ENCODE data around the gene SAXO2.
"Not testable (repeated sequence)": the region's sequence is repeated elsewhere in the genome, so short reads cannot be mapped to it uniquely, and the experiment has no call there.

SAXO2 gene, protein sequence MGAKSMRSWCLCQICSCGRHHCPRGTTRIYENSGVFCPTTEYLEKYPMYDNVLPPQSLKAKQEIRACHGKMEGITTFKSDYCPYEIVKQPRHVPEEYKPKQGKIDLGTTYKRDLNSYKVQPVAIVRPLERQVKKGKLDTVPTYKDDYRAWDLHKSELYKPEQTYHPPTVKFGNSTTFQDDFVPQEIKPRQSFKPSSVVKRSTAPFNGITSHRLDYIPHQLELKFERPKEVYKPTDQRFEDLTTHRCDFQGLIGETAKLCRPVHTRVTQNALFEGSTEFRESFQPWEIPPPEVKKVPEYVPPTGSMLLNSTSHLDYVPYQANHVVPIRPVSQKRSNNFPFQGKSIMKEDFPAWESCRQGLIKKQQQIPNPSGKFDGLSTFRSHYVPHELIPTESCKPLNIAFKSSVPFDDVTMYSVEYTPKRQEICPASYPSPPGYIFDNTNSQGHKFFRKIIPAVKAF

DNA sequence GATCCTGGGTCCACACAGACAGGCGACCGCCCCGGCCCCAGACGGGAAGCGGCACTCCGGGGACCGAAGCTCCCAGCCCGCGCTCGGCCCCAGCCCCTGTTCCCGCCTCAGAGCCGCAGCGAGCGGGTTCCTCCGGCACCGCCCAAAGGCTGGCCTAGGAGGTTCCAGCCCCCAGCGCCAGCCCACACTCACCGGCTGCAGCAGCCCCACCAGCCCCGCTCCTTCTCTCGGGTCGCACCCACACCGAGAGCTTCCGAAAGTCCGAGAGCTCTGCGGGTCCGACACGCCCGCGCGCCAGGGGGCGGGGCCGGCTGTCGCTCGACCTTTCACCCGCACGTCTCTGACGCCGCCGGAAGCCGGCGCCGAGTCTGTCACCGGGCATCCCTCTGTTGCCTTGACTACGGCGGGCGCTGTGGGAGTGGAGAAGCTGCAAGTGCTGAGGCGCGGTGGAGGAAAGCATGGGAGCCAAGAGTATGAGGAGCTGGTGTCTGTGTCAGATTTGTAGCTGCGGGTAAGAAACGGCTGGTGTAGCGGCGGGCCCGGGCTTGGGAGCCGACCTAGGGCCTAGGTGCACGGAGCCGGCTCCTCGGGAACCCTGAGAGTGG lies at the start of gene SAXO2, which contains the start of gene EFL1:
Gene SAXO2, plus strand, starts transcription at position 397 of the 605 bp plus-strand sequence. Its CDS starts 62 bp downstream, at position 459.
Gene EFL1, minus strand, starts transcription at position 313 of the 605 bp plus-strand sequence. CDS start 956 bp downstream, outside the sequence.
- DNase-seq (ENCODE audit: low read depth in 2 of 2): peak; percentile 77 to 85

DNA sequence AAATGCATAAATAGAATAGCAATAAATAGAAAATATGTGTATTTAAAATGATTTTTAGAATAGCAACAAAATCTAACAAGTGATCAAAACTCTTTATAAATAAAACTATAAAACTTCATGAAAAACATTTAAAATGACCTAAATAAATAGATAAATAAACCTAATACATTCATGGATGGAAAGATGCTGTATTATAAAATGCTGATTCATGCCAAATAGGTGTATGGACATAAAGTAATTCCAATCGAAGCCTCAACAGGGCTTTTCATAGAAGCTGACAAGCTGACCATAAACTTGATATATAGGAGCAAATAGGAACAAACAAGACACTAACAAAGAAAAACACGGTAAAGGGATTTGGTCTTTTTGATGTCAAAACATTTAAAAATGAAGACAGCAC lies 46.5 kb upstream of the SAXO2 start:
- DNase-seq (ENCODE audit: low read depth in 2 of 2): not testable (repeated sequence)

DNA sequence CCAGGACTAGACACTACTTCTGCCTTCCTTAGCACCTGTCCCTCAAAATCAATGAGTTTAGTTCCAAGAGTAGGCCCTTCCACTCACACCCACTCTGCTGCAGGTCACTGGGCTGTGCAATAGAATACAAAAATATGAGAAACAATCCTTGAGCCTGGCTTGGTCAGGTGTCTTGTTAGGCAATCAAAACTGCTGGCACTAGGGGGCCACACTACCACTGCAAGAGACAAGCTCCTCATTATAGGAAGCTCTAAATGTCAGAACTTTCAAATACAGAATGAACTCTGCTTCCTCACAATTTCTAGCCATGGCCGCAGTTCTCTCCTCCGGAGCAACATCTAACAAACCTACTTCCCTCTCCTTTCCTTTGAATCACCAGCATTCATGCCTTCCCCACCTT lies 41.1 kb upstream of the SAXO2 start:
- not testable (repeated sequence) for DNase-seq (ENCODE audit: low read depth in 2 of 2)

DNA sequence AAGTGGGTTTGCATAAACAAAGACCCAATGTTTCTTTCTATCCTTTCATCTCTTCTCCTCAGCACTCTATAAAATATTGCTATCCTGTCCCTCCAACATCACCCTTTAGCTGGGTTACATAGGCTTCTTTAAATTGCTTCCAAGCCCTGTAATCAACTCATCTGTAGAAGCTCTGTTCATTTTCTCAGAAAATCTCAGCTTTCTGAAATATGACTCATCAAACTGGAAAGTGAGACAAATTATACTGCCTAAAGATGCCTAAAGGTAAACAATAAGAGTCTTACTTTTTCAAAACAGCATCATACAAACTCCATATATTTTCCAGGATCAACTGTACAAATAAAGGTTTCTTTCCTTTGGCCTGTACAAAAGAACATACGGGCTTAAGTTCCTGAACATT lies 33.9 kb upstream of the SAXO2 start:
- no peak for DNase-seq (ENCODE audit: low read depth in 2 of 2)

DNA sequence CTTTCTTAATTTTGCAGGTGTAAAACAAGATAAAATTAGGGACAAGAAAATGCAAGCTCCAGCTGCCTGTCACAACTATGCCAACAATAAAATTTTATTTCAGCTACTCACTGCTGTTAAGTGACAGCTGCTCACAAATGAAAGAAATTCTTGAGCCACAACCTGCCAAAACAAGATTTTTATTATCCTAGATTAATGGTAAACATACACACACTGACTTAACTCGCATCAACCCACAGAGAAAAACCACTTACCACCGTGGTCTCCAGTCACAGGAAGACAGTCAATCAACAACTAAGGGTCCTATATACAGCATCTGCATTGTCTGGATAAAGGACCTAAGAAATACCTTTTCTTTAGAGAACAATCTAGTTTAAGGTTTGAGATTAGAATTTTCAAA lies 31.4 kb upstream of the SAXO2 start:
- no peak for DNase-seq (ENCODE audit: low read depth in 2 of 2)

DNA sequence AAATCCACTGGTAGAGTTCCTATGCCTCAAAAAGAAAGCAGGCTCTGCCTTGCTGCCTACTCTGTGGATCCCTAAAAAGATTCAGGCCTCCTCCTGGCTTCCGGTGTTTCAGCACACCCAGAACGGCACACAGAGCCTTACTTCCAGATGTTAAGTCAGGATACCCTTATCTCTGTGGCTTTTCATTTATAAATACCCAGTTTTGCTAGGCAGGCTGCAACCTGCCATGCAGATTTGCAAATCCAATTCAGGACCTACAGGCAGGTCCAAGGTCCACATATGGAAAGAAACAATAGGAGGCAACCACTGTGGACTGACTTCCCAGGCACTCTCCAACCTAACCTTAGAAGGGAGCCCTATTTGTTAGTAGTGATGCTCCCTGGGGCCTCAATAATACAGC lies 30.8 kb upstream of the SAXO2 start:
- DNase-seq (ENCODE audit: low read depth in 2 of 2): no peak

DNA sequence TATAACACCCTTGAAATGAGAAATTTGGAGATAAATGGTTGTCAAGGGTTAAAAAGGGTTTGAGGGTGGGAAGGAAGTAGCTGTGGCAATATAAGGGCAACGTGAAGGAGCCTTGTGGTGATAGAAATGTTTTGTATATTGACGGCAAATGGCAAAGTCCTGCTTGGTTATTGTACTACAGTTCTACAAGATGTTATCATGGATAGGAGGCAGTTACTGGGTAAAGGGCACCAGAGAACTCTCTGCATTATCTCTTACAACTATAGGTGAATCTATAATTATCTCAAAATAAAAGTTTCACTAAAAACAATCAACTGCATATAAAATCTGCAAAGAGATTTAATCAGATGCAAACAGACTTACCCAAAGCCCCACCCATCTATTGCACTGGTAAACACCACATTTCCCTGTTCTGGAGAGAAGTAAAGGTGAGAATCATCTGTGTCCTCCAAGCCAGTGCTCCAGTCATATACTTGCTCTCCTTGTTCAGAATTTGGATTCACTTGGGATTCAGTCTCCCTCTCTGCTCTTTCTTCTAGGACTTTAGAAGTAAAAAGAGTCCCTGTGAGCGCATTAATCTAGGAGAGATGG lies 24.6 kb upstream of the SAXO2 start:
- DNase-seq (ENCODE audit: low read depth in 2 of 2): not testable (repeated sequence)

DNA sequence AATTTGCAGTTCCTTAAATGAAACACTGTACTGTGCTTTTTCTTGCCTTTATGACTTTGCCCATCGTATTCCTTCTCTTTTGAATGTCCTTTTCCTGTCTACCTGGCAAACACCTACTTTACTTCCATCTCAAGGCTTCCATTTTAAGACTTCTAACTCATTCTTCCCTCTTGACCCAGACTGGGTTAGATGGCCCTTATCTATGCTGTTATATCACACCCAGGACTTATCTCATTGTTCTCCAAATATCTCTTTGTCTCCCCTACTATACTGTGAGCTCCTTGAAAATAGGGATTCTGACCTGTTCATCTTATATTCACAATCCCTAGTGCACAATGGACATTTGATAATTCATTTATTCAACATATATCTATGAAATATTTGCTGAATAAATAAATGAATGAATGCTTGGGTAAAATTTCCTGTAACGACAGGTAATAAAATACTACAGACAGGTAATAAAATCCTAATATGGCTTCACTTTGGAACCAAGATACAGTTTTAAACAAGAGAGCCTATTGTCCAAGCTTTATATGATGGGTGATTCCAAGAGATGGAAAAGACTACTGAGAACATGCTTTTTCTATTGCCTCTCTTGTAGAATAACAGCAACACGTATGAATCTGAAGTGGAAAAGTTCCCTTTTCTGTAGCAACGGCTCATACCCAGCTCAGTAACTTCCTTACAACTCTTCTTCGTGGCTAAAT lies 22.8 kb upstream of the SAXO2 start:
- no peak for DNase-seq (ENCODE audit: low read depth in 2 of 2)

DNA sequence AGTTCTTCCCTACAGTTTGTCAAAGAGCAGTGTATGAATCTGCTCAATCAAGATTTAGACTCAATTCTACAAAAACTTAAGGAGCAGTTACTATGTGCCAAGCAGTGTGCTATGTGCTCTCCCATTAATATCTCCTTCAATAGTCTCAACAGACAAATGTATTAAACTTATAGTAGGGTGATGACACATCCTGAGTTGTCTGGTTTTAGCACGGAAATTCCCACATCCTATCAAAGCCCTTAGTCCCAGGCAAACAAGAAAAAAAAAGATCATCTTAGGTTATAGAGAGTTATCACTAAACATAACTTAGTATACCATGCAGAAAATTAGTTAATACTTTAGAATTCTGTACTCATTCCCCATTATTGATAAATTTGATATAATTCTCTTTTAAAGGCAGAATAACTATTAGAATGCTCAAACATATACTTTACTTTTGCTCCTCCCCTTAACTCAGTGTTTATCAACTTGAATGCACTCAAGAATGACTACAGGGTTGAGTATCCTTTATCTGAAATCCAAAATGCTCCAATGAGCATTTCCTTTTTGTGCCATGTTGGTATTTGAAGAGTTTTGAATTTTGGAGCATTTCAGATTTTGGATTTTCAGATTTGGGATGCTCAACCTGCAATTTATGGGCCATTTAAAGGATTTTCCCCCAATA lies 20.6 kb upstream of the SAXO2 start:
- not testable (repeated sequence) for DNase-seq (ENCODE audit: low read depth in 2 of 2)

DNA sequence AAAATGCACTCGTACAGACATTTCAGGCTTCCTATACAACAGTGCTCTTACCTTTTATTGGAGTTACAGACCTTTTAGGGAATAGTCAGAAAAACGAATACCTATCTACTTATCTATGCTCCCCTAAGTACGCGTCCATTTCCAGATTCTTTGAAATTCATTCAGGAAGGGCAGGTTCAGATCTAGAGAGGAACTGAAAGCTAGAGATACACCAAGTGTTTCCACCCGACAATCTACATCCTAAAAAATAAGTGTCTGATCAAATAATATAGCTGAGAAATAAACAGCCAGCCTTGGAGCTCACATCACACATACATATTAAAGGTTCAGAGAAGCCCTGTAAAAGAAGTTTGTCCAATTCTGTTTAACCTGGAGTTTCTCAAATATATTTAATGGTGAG lies 19.0 kb upstream of the SAXO2 start:
- DNase-seq (ENCODE audit: low read depth in 2 of 2): not testable (repeated sequence)

DNA sequence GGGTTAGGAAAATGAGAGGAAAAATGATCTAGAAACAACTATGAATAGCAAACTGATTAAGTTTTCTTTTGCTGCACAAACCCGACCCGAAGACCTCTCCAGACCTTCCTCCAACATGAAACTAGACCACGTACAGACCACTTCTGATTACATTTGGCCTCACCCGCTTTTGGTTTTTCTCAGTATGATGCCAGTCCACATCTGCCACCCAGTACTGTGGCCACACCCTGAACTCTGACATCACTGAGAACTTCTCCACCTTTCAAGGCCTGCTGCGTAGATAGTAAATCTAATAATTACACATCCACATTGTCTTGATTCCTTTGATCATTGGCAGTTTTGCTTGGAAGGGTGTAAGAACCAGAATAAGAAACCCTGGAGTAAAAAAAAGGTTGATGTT lies 16.7 kb upstream of the SAXO2 start:
- DNase-seq (ENCODE audit: low read depth in 2 of 2): not testable (repeated sequence)

DNA sequence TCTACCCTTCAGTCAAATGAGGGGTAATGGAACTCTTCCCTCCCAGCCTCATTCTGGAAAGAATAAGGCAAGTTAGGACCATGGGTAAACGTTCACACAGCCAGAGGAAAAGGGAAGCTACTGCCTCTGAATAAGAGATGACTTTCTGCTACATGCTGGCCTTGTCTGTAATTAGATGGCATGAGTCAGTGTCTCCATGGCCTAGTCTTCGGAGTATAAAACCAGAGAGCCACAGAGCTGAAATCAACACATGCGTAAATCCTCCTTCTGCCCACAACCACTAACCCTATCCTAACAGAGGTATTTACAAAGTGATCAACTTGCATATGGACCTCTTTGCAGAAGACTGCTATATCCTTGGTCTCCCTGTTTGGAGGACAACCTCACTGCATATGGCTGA lies 14.4 kb upstream of the SAXO2 start:
- DNase-seq (ENCODE audit: low read depth in 2 of 2): not testable (repeated sequence)

DNA sequence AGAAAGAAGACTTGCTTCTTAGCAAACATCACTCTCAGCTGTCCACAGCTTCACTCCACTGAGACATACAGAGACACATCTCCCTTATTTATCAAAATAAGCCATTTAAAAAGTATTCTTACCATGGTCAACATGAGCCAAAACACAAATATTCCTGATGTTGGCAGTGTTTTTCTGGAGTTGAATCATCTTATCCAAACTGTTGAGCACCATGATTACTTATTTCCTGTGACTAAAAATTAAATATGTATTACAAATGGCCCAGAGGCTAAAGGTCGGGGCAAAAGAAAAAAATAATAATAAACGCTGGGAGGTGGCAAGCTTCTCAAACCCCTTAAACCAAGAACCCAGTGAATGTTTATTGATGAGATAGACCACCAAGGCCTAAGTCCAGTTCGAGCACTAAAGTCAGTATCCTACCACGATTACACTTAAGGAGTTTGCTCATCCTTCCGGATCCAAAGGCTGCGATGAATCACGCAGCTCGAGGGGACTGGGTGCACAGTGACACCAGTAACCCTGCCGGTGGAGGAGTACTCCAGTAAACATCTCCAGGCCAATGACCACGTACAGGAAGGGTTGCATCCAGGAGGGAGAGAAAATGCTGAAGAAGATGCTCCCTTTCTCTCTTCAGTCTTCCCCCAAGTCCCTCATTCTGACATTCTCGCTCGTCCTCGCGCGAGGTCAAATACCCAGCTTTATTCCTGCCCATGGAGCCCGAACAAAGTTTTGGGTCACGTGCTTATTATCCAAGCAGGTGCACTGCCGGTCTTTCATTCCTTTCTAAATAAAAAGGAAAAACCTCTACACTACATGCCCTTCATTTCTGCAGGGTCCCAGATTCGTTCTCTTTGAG lies 824 bp upstream of the SAXO2 start:
- DNase-seq (ENCODE audit: low read depth in 2 of 2): peak in 1 of 2 donors; percentile 0

DNA sequence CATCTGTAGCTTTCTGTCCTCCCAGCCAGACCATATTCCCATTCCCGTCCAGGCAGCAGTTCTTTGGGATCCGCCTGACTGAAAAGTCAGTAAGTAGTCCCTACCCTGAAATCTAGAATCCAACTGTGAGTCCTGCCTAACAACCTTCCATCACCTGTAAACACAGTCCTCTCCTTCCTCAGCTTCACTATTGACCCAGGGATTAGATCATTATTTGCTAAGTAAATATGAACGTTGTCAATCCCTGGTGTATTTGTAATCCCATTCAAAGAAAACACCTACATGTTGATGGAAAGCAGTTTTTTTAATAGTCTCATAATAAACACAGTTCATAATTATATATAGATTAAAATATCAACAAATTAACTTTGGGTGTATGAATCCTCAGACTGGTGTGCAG lies 732 bp downstream of the SAXO2 start:
- DNase-seq (ENCODE audit: low read depth in 2 of 2): no peak

DNA sequence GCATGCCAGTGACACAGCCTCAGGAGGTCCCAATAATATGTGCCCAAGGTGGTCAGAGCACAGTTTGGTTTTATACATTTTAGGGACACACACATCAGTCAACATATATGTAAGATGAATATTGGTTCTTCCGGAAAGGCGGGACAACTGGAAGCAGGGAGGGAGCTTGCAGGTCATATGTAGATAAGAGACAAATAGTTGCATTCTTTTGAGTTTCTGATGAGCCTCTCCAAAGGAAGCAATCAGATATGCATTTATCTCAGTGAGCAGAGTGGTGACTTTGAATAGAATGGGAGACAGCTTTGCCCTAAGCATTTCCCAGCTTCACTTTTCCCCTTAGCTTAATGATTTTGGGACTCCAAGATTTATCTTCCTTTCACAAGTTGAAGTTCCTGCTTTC lies 4.5 kb downstream of the SAXO2 start:
- DNase-seq (ENCODE audit: low read depth in 2 of 2): not testable (repeated sequence)

DNA sequence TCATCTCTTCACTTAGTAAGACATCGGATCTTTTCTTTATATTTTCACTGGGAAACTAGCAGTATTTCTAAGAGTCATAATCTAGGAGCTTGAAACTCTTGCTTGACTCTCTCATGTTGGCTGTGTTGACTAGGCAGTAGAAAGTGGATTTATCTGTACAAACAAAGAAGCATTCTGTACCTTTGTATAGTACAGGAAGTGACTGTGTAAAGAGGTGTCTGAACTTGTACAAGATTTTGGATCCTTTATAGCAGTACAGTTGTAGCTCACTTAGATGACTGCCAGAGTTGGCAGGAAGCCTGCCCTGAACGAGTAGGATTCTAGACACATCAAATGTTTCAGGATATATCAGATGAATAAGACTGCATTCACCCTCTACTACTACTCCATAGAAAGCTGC lies 5.8 kb downstream of the SAXO2 start:
- DNase-seq (ENCODE audit: low read depth in 2 of 2): not testable (repeated sequence)

DNA sequence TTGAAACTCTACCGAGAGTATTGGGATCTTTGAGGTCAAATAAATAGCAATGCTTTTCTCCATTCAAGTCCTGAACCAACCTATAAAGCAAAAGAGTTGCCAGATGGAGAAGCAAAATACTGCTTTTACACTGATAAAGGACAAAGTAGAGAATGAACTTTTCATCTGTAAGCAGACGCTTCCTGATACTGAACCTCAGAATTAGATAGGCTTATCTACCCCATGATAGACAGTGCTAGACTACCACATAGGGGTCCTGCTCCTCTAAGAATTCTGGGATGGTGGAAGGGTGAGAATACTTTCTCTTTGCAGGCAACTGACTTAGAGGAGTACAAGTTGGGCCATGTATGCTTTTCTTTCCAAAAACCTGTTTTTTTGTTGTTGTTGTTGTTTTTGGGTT lies 9.5 kb downstream of the SAXO2 start:
- DNase-seq (ENCODE audit: low read depth in 2 of 2): no peak

DNA sequence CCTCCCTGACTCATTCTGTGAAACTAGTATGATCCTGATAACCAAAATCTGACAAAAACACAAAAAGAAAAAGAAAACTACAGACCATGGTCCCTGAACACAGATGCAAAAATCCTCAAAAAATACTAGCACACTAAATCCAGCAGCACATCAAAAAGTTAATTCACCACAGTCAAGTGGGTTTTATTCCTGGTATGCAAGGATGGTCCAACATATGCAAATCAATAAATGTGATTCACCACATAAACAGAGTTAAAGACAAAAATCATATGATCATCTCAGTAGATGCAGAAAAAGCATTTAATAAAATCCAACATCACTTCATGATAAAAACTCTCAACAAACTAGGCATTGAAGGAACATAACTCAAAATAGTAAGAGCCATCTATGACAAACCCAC lies 12.8 kb downstream of the SAXO2 start:
- no peak for DNase-seq (ENCODE audit: low read depth in 2 of 2)

DNA sequence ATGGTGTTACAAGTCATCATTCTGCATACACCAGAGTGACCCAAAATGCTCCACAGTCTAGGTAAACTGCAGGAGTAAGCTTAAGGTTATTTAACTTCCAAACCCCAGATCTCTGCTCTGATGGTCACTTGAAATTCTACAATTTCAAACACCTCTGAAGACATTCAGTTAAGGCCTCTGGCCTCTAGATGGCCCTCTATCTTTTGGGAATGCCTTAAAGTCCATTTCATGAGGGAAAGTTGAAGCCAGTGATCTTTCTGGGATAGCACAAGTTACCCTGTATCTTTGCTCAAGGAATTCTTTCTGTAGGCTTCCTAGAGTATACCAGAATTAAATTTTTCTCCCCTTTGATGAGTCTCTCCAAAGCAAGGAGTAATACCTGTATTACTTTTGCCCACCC lies 18.7 kb downstream of the SAXO2 start:
- not testable (repeated sequence) for DNase-seq (ENCODE audit: low read depth in 2 of 2)

DNA sequence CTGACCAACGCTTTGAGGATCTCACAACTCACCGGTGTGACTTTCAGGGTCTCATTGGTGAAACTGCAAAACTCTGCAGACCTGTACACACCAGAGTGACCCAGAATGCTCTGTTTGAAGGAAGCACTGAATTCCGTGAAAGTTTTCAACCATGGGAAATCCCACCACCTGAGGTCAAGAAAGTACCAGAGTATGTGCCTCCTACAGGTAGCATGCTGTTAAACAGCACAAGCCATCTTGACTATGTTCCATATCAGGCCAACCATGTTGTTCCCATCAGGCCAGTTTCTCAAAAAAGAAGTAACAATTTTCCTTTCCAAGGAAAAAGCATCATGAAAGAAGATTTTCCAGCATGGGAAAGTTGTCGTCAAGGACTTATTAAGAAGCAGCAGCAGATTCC lies 19.8 kb downstream of the SAXO2 start:
- not testable (repeated sequence) for DNase-seq (ENCODE audit: low read depth in 2 of 2)

DNA sequence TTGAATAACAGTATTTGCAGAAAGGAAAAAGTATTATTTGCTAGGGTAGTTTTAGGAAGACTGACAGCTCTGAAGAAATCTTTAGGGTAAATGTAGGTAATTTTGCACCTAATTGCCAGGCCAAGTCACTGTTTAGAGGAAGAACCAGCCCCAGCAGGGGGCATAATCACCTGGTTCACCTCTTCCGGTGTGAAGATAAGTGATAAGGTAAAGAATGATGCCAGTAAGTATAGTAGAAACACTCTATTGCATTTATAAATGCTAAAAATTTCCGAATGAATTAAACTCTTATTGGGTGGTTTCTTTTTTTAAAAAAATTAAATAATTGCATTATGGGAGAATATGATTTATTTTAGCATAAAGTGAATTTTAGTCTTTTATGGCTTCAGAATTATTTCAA lies 21.8 kb downstream of the SAXO2 start:
- not testable (repeated sequence) for DNase-seq (ENCODE audit: low read depth in 2 of 2)
